SK-N-SH treated with all-trans-retinoic acid at 6 μM for 48 hours (cell line): ENCODE results near the gene MKRN2OS.

Source experiments
- TSHZ2 ChIP-seq: fragments of 250-450 bp; sonication (Bioruptor Pico); IDR thresholded peaks from 2 replicates; pipeline ENCODE4 v1.5.0; 2020; ENCODE audit warnings: mild to moderate bottlenecking, moderate library complexity

The MKRN2OS gene

DNA sequence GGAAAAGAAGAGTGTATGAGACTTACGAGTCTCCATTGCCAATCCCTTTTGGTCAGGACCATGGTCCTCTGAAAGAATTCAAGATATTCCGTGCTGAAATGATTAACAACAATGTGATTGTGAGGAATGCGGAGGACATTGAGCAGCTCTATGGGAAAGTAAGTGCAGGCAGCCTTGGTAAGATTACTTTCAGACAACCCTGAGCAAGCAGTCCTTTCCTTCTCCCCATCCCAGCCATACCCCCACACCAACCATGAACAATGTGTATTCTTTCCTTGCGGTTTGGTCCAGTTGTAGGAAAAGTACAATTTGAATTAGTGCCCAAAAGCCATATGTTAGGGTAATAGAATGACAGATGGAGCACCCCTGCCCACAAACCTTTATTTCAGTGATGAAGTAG is 55.5 kb downstream of the MKRN2OS start (continued):
- no peak for TF ChIP-seq TSHZ2 (CRISPR knock-in tag)
